ENCODE measurements around the gene TCF7L2.
"Not testable (repeated sequence)": the region's sequence is repeated elsewhere in the genome, so short reads cannot be mapped to it uniquely, and the experiment has no call there.

Gene TCF7L2

DNA sequence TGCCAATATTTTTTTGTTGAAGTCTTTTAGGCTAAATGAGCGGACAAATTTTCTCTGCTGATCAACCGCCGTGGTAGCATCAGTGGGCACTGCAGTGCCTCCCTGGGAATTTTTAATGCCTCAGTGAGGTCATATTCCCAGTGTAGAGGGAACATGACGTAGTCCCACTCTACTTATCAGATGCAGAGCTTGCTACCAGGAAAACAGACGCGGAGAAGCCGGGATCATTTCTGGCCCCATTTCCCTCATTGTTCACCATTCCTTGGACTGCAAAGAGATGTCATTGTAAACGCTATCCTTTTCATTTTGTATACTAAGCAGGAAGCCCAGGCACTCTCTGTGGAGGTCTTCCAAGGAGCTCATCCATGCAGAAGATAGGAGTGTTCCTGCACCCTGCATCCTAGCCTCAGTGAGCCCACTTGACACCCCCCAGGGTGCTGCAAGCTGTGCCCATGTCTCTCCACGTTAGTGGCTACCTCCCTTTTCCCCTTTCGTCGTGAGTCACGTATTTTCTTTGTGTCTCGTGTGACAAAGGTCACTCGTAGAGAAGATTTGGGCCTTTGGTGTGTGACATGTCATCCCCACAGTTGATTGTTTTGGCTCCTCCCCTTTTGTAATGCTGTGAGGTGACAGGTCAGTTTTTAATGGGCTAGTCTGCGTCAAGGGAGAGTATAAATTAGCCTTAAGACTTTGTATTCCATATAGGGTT is 145.5 kb downstream of the TCF7L2 start:
- no peak for DNase-seq (ENCODE audit: low read depth)

DNA sequence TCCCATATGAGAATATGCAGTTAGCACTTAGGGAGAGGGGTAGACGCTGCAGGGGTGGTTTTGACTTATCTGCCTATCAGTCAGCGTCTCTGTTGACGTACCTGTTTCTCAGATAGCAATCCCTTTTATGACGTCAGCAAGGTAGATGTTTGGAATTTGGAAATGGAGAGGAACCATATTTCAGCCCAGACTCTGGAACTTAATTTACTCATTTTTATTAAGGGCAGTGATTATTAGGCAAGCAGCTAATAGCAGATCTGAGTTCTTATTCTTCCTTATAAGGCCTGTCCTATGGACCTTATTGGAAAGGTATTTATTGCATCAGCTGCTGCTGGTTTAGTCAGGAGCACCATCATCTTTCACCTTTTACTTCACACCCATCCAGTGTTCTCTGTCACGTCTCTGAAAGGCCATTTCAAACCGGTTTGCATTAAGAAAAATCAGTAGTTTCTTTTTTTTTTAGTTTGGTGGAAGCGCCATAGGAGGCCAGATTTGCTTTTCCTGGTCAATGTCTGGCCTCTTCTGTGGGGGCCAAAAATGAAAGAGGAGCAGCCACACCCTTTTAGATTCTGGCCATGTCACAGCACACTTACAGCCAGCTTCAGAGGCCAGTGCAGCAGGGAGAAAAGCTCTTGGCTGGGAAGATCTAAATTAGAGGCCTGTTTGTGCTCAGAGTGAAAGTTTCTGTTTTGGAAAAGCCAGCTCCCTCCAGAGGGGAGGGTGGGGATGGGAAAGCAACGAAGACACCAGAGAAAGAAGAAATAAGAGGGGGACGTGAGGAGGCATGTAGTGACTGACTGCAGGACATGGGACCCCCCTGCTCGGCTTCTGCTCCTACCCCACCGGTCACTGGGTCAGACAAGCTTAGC is 146.3 kb downstream of the TCF7L2 start:
- no peak for DNase-seq (ENCODE audit: low read depth)

DNA sequence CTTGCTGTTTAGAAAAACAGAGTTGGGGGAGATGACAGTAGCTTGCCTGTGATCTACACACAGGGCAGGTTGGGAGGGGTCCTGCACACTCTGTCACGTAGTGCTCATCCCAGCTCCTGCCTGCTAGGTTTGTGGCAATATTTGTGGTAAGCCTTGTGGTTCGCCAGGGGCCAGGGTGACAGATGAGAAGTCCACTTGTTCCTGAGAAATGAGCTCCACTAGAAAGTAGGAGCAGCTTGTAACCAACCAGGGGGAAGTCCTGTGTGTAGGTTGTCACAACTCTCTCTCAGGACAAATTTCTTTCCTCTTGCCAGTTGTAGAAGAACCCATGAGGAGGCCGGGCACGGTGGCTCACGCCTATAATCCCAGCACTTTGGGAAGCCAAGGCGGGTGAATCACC is 147.0 kb downstream of the TCF7L2 start:
- DNase-seq (ENCODE audit: low read depth): no peak

DNA sequence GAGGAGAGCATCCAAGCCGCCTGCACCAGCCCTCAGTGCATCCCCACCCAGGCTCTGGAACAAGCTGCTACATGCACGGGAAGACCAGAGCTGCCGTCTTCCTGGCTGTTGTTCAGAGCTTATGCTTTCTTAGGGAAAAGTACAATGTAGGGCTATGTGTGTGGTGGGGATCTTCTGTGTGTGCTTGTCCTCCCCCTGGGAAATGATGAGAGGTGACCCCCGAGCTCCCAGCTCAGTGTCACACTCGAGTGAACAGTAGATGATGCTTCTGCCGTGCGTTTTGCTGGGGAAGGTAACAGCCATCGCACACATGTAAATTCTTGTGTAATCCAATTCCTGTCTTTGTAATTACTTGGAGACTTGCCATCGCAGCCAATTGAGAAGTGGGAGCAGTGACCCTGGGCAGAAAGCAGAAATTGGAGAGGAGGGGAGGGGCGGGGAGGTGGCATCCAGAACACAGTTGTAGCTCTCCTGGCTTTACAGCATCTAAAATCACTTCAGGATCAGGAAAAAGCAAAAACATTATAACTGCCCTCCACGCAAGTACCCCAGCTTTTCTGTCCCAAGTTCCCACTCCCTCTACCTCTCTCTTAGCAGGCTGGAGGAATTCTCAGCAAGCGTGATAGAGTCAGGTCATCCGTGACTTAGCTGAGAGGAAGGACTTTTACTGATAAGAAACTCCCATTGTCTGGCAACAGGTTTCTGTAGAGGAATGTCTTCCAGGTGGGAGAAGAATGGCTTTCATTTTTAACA is 149.6 kb downstream of the TCF7L2 start:
- DNase-seq (ENCODE audit: low read depth): no peak

DNA sequence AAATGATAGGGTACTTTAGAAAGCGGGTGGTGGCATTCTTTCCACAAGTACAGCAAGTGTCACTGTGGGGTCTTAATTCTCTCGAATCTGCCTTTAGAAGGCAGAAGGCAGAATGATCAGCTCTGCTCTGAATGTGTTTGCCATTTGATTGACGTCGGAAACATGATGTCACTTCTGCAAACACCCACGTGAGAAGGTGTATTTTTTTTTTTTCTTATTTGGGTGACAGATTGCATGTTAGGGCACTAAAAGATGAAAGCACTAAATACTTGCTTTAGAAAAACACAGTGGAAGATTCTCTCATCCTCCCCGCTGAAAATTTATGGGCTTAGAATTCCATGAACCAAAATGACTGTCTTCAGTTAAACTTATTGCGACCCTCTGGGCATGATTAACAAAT is 150.2 kb downstream of the TCF7L2 start:
- DNase-seq (ENCODE audit: low read depth): no peak

DNA sequence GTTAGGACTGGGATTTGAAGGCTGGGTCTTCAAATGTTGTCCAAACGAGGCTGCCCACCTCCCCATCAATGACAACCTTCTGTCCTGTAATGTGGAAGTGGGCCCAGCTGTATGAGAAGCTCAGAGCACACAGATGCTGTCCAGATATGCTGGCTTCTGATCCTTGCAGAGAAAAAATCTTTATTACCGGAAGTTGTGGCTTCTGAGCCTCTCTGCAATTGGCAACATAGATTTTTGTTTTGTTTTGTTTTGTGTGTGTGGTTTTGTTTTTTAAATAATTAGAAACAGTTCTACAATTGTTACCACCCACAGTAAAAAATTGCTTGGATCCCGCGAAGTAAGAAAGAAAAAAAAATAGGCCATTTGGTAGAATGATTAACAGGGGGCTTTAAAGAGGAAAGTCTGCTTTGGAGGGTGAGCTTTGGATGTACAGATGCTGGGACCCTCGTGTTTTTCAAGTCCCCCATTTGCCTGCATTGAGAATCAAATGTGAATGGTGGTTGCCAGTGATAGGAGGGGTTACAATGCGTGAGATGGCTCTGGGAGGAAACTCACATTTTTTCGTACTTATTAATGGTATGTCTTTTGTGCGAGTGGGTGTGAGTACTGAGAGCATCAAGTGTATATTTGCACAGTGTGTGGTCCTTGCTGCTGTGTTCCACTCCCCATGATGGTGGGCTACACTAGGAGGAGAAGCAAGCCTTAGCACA is 153.2 kb downstream of the TCF7L2 start:
- DNase-seq (ENCODE audit: low read depth): no peak

DNA sequence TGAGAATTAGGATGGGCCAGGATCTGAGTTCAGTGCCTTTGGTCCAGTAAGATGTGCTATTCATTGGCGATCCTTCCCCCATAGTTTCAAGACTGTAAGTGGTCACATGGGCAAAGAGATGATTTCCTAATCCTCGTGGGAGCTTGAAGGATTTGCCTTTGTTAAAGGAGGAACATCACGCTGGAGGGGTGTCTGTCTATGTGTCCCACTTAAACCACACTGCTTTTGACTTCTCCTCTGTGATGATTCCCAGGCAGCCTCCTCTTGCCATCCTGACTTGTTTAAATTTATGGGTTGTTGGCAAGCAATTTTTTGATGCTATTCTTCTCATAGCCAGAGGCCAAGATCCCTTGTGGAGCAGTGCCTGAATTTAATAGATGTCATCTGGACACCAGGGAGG is 154.0 kb downstream of the TCF7L2 start:
- DNase-seq (ENCODE audit: low read depth): no peak

DNA sequence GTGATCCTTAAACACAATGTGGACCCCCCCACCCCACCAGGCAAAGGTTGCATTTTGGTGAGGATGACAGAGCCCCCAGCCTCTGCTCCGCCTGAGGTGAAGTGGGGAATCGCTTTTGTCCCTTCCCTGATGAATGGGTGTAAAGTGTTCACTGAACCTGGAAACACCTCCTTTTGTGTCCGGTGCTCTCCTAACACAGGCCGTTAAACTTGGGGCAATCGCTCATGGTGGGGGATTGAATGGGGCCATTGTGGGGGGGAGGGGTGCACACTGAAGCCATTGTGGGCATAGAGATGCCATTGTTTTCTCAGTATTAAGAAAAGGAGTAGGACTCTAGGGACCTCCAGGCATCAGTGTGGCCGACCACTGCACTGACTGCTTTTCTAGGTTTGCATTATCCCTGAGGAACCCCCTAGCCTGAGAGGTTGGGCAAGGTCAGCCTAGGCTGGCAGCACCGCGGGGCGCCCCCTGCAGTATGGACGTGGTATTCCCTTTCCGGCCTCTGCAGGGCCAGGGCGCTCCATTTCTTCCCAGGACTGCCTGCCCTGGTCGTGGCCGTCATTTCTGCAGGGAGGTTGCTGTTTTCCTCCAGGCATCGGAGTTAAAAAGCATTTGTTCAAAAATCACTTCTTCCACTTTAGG is 158.3 kb downstream of the TCF7L2 start:
- DNase-seq (ENCODE audit: low read depth): no peak

DNA sequence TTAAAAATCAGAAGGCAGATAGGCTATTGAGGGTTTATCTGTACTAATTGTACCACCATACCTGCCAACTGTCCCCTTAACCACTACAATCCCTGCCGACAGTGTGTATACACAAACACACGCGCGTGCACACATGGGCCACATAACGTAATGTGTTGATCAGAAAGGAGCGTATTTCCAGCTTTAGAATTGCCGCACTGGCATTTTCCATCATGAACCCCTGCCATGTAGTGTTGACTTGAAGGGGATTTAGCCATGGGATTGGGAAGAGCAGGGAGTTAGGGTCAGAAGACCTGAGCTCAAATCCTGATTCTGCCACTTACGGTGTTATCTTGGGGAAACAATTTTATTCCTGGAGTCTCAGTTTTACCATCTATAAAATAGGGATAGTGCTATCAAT is 158.9 kb downstream of the TCF7L2 start:
- DNase-seq (ENCODE audit: low read depth): no peak

DNA sequence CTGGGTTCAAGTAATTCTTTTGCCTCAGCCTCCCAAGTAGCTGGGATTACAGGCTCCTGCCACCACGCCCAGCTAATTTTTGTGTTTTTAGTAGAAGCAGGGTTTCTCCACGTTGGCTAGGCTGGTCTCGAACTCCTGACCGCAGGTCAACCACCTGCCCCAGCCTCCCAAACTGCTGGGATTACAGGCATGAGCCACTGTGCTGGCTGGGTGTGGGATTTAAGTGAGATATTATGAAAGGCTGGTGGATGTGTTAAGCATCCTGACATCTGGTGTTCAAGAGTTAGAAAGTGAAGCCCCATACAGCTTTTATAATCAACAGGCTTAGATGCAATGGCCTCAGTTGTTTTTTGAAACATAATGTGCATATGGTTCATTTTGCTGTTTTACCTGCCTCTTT is 159.4 kb downstream of the TCF7L2 start:
- not testable (repeated sequence) for DNase-seq (ENCODE audit: low read depth)

DNA sequence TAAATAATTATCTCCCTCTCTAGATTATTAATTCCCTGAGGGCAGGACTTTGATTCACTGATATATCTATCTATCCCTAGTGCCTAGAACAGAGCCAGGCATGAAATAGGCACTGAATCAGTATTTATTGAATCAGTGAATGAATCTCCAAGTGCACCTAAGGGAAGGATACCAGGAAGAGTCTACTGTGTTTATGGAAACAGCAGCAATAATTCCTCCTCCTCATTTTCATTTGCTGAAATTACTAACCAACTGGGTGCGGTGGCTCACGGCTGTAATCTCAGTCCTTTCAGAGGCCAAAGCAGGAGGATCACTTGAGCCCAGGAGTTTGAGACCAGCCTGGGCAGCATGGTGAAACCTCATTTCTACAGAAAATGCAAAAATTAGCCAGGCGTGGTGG is 161.2 kb downstream of the TCF7L2 start:
- no peak for DNase-seq (ENCODE audit: low read depth)

DNA sequence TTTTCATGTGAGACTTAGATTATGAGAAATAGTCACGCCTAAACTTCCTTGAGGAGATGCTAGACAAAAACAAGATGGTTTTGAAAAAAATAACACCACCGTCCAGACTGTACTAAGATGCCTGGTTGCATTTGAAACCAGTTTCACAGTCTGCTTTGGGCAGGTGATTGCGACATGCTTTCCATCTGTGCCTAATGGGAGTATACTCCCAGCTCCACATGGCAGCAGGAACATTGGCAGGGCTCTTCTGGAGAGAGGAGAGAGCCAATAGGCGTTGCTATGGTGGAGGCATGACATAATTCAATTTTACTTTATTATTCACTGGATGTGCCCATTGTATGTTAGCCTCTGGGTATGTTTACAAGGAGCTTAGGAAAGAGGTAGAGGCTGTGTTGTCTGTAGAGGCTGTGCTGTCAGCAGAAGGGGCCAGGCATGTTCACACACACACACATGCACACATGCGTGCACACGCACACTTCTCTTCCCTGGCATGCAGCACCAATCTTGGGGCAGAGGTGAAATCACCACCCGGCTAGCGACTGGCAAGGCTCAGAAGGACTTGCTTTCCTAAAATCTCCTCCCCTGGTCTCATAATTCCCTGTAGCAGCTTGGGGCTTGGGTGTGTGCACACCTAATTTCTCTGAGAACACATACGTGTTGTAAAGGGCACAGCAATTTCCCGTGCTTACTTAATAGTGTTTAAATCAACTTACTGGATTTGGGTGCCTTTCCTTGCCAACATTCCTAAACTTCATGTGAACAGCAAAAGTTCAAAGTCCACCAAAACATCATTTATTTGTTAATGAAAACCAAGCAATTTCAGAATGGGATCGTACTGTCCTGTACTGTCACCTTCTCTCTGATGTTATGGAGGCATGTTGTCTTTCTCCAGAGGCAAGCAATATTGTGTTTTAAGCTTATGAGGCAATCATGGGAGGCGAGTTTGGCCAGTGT is 162.1 kb downstream of the TCF7L2 start:
- no peak for DNase-seq (ENCODE audit: low read depth)

DNA sequence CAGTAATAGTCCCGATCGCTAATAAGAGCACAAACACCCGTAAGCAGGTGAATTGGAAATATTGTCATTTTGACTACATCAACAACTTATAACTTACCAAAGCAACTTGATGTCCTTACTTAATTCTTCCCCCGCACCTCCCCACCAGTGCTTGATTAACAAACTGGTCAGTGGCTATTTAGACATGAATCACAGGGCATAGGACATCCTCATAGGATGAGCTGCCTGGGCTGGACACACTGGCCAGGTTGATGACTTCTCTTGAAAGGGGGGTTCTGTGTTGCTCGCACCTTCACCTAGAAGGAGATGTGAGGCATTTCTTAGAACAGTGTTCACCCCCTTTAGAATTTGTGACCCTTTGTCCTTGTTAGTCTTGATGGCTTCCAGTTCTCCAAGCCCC is 163.2 kb downstream of the TCF7L2 start:
- DNase-seq (ENCODE audit: low read depth): no peak

DNA sequence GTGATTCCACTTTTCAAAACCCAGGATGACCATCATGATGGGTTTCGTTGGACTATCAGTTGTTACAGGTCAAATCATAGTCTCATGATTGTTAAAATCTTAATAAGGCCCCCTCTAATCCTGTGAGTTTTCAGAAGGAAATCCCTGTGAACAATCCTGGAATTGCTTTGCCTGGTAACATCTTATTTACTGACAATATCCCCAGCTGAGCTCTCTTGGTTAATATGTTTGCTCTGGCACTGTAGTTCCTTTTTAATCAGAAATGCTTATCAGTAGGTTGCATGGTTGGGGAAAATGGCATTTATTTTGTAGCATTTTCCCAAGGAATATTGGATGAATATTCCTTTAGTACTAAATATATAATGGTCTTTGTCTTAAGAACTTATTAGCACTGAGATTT is 163.9 kb downstream of the TCF7L2 start:
- no peak for DNase-seq (ENCODE audit: low read depth)

DNA sequence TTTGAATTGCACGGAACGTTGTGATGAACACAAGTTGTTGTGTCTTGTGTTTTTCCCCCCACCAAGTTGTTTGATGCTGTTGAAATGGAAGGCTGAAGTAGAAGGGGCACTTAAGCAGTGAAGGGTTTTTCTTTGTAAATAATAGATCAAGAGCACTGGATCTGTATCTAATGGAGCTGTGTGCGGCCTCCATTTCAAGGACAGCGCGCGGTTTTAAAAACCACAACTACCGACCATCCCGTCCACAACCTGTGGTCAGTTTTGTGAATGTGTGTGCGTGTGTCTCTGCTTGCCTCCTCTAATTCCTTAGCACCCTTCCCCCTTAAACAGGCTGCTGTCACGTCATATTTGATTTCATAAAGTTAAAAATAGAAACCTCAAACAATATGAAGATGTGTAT is 165.5 kb downstream of the TCF7L2 start:
- DNase-seq (ENCODE audit: low read depth): no peak

DNA sequence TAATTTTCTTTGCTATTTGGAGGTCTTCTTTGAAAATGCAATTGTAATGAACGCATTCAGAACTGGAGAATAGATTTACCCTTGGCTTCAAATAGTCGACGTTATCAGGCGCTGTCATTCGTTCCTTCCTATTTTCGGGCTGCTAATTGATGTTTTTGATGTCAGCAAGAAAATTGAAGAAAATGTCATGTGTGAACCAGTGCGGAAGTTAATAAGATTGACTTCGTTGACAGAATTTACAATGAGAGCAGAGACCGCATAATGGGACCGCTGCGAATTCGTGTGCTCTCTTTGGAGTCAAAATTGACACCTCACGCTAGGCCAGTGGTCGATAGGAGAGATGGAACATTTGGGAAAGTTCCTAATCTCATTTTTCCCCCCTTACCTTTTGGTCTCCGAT is 168.8 kb downstream of the TCF7L2 start:
- DNase-seq (ENCODE audit: low read depth): no peak

DNA sequence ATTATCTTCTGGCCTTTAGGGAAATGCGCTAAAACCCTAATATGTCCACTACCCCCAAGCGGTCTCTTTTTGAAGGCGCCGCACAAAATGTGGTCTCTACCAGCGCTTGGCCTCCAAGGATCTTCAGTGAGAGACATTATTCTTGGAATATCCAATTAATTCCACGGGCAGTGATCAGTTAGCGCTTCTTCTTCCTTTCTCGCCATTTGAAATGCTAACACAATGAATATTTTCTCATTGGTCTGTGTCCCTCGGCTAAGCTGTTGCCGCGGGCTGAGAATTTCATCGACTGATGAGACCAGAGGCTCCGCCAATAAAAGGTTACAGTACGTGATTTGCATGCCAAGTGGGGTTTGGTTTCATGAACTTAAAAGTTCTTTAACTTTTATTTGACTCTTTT is 169.8 kb downstream of the TCF7L2 start:
- DNase-seq (ENCODE audit: low read depth): no peak

DNA sequence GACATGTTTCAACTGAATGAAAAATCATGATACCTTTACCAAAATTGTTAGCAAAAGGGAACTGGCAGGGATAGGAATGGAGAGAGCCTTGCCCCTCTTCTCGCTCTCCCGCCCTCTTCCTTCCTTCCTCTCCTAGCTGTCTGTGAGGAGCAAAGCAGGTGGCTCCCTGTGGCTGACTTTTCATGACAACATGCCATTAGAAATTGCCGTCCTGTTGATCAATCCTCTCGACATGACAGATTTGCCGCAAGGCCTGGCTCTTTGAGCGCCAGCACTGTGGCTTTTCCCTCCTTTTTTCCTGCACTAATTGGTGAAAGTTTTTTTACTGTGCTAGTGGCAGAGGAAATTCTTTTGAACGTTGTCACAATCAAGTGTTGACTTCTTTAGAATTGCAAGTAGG is 171.1 kb downstream of the TCF7L2 start:
- DNase-seq (ENCODE audit: low read depth): no peak

DNA sequence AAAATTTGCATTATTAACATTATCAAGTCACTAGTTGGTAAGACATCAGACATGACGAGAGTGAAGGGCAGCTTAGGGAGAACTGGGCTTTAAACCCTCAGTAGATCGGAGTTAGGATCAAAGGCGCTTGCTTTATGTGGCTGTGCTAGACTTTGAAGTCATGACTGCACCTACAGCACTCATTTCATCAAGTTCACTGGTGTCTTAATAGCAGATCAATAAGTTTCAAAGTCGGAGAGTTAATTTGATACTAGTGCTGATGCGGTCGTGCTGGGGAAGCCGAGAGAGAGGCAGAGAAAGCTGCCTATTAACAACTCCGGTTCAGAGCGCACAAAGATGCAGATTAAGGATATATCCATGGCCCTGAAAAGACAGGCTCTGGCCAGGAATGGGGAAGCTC is 172.9 kb downstream of the TCF7L2 start:
- DNase-seq (ENCODE audit: low read depth): no peak

DNA sequence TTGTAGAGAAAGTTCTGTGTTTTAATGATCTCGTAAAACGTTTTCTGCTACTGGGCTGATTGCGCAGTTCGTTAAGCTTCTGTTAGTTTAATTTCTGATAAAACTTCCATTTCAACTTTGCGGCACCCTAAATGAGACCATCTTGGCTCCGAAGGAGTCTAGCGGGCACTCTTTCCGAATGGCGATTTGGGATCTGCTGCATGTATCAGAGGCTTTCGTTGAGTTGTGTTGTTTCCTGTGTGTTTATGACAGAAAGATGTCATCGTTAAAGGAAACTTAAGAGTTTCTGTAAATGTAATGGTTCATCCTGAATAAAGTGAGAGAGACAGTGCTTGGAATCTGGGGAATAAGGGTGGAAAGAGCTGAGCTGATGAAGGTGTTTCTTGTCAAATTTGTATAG is 174.7 kb downstream of the TCF7L2 start:
- no peak for DNase-seq (ENCODE audit: low read depth)

DNA sequence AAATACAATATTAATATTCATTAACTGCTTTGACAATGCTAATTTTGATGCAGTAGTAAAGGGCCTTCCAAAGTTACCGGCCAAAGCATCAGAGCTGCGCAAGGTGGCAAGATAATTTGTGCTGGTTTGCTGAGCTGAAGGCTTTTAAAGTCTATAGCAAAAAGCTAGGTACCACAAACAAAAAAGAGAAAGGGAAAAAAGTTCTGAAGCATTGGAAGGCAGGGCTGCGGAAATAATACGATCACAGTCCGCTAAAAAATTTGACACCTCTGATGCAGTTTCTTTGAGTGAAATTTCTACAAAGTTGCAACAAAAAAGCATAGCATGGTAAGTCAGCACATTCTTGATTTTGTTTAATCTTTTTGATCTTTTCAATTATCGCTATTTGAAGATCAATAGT is 175.6 kb downstream of the TCF7L2 start:
- DNase-seq (ENCODE audit: low read depth): no peak

Measured in HS-5 (cell line).